ENCODE measurements around the gene MLXIP.

The MLXIP gene

GRCh38 chr12:122060081-122060501 is 18.5 kb upstream of the MLXIP start (continued):
- no peak for TF ChIP-seq PRDM10 (tag by site-specific recombination; IDR thresholded peaks at IDR 0.05)
- no peak for TF ChIP-seq KLF7 (tag by site-specific recombination; IDR thresholded peaks at IDR 0.05; ENCODE audit: borderline replicate concordance)
- no peak for TF ChIP-seq IKZF3 (tag by site-specific recombination; IDR thresholded peaks at IDR 0.05)
- TF ChIP-seq ZSCAN18 (tag by site-specific recombination; IDR thresholded peaks at IDR 0.05), result no peak
- no peak for TF ChIP-seq ZNF426 (tag by site-specific recombination; IDR thresholded peaks at IDR 0.05)

GRCh38 chr12:122061253-122061652 is 17.3 kb upstream of the MLXIP start:
- peaks cover 17 to 48% of the 10 kb centered on the region in 2 experiments for H3K36me3 ChIP-seq (ENCODE audit: control insufficient read depth in 2 of 2, insufficient read depth in 1 of 2, low read length in 2 of 2)

More at GRCh38 chr12:122061253-122061652, 17.3 kb upstream of the MLXIP start:
- Histone ChIP-seq H3K9me3 (ENCODE audit: control insufficient read depth, insufficient read depth, low read depth, low read length) (no peaks in the 10 kb centered on the region), H3K27ac (ENCODE audit: extremely low read depth, low read depth, low read length) (no peak overlapping the region), H3K4me1 (ENCODE audit: control insufficient read depth, insufficient read depth, low read length) (peaks cover 22% of the 10 kb centered on the region), H3K4me3 (ENCODE audit: low read depth, low read length) (no peak overlapping the region)
- TF ChIP-seq ATF2 (tag by site-specific recombination; IDR thresholded peaks at IDR 0.05; ENCODE audit: low read depth) (no peak), FEZF1 (tag by site-specific recombination; IDR thresholded peaks at IDR 0.05) (no peak), INSM2 (tag by site-specific recombination; IDR thresholded peaks at IDR 0.05) (no peak), PRDM6 (tag by site-specific recombination; IDR thresholded peaks at IDR 0.05) (no peak)
- POLR2A ChIA-PET, result no interaction called here
- CTCF ChIA-PET, result interaction anchor here (3.6 kb wide), 1 partner anchor 62 kb away, joined by 31 read pairs; no protein-coding TSS in a partner anchor

Data from HEK293 (cell line).